Astrocyte of the cerebellum (primary cell): ENCODE results near the gene SNX9.
A peak's percentile ranks its signal among the peaks of the same experiment; 100 is the strongest.

ENCODE experiments used
- DNase-seq: peaks from one replicate; pipeline ENCODE4 v3.0.0-alpha.2; 2011; ENCODE audit warnings: low read depth
- H3K4me3 ChIP-seq: 2 replicates; pipeline ENCODE4 v1.5.1; 2011; ENCODE audit warnings: mild to moderate bottlenecking, low read depth, low read length, moderate library complexity
- in situ Hi-C: cut with HindIII; loops from 2 replicates; pipeline ENCODE4 v1.10.0; 2017; ENCODE audit warnings: low sequenced_read_pairs
- TF ChIP-seq, protein P1 (sequence below): IDR thresholded peaks from 2 replicates; pipeline ENCODE4 v1.5.1; 2012; ENCODE audit warnings: low read length, low read depth, moderate library complexity, mild to moderate bottlenecking; ENCODE audit errors: missing control alignments

SNX9 gene

GRCh38 chr6:157908369-157909281 lies 85.6 kb downstream of the SNX9 start:
- in situ Hi-C loops: no loop called here
- H3K4me3 ChIP-seq: no peak overlapping the region
- DNase-seq: no peak
- TF ChIP-seq, protein P1, sequence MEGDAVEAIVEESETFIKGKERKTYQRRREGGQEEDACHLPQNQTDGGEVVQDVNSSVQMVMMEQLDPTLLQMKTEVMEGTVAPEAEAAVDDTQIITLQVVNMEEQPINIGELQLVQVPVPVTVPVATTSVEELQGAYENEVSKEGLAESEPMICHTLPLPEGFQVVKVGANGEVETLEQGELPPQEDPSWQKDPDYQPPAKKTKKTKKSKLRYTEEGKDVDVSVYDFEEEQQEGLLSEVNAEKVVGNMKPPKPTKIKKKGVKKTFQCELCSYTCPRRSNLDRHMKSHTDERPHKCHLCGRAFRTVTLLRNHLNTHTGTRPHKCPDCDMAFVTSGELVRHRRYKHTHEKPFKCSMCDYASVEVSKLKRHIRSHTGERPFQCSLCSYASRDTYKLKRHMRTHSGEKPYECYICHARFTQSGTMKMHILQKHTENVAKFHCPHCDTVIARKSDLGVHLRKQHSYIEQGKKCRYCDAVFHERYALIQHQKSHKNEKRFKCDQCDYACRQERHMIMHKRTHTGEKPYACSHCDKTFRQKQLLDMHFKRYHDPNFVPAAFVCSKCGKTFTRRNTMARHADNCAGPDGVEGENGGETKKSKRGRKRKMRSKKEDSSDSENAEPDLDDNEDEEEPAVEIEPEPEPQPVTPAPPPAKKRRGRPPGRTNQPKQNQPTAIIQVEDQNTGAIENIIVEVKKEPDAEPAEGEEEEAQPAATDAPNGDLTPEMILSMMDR: no peak

GRCh38 chr6:157909282-157909664 lies 86.2 kb downstream of the SNX9 start:
- TF ChIP-seq, protein P1: no peak
- DNase-seq: no peak
- in situ Hi-C loops: no loop called here

DNA sequence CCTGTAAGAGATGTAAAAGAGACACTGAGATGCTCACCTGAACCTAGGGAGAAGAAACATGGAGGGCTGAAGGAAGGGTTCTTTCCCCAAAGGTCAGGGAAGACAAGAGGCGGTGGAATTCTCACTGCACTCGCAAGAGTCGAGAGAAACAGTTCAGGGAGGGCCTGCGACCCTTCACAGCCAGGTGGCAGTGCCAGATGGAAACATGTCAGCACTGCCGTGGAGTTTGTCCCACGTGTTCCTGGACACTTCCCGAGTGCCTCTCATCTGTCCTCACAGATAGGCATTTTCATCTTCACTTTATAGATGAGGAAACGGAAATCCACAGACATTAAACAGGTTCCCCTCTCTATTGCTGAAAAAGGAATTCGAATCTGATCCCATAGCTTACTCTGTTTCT lies 88.2 kb downstream of the SNX9 start:
- DNase-seq: no peak
- in situ Hi-C loops: no loop called here
- no peak overlapping the region for H3K4me3 ChIP-seq
- TF ChIP-seq, protein P1: no peak

More at GRCh38 chr6:157909282-157909664, 86.2 kb downstream of the SNX9 start:
- no peak overlapping the region for H3K4me3 ChIP-seq

- H3K4me3 ChIP-seq: no peak overlapping the region
- DNase-seq: no peak
- TF ChIP-seq, protein P1: no peak
- in situ Hi-C loops: no loop called here
These were observed 88.7 kb downstream of the SNX9 start for GRCh38 chr6:157911786-157912185.

- no peak overlapping the region for H3K4me3 ChIP-seq
- TF ChIP-seq, protein P1: no peak
- DNase-seq: peak; percentile 98
- in situ Hi-C loops: no loop called here
These were observed 89.3 kb downstream of the SNX9 start for GRCh38 chr6:157912326-157912725.

- in situ Hi-C loops: no loop called here
- peak; percentile 22 for DNase-seq
- H3K4me3 ChIP-seq: no peak overlapping the region
- TF ChIP-seq, protein P1: no peak
These were observed 98.8 kb downstream of the SNX9 start for GRCh38 chr6:157921685-157922367.
